T-helper 2 cell (primary cell): Measurements from ENCODE around the gene PLAAT5.
A peak's percentile ranks its signal among the peaks of the same experiment; 100 is the strongest.
"Not testable (repeated sequence)": the region's sequence is repeated elsewhere in the genome, so short reads cannot be mapped to it uniquely, and the experiment has no call there.

Experiments used
- DNase-seq, 5 experiments: peaks; one replicate each; pipeline versions ENCODE4 v3.0.0 to v3.0.0-alpha.2; 2012 to 2022

PLAAT5 gene

DNA sequence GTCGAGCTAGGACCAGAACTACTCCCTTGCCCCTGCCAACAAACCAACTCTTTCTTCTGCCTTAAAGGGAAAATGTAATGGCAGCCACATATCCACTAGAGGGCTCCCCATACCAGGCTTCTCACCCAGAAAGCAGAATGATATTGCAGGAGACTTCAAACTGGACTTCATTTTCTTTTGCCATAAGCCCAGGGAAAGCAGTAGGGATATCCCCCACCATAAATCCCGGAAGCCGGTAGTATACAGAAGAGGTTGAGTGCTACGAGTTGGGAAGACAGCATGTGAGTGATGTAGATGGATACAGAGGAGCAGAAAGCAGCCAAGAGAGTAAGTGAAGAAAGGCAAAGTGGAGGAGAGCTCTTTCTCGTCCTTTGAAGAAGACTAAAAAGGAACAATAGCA is 12.1 kb downstream of the PLAAT5 start:
- DNase-seq, result peak in 4 of 5 experiments; percentile 16 to 62 (median 38)

DNA sequence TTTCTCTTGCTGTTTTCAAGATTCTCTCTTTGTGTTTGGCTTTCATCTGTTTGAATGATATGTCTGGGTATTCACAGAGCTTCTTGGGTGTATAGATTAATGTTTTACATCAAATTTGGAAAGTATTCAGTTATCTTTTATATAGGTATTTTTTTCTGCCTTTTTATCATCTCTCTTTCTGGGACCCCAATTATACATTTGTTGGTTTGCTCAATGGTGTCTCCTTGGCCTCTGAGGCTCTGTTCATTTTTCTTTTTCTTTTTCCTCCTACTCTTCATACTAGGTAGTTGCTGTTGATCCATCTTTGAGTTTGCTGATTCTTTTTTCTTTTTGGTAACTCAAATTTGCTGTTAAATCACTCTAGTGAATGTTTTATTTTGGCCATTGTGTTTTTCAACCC is 14.3 kb downstream of the PLAAT5 start:
- DNase-seq, result no peak

DNA sequence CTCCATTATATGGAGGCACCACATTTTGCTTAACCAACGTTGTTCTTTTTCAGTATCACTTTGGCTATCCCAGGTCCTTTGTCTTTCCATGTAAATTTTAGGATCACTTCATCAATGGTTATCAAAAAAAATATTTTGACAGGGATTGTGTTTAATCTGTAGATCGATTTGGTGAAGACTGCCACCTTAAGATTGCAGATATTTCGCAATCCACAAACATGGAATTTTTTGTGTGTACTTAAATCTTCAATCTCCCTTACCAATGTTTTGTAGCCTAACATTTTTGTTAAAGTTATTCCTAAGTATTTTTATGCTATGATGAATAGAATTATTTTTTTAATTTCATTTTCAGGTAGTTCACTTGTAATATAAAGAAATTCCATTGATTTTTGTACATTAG is 18.6 kb downstream of the PLAAT5 start:
- no peak for DNase-seq

DNA sequence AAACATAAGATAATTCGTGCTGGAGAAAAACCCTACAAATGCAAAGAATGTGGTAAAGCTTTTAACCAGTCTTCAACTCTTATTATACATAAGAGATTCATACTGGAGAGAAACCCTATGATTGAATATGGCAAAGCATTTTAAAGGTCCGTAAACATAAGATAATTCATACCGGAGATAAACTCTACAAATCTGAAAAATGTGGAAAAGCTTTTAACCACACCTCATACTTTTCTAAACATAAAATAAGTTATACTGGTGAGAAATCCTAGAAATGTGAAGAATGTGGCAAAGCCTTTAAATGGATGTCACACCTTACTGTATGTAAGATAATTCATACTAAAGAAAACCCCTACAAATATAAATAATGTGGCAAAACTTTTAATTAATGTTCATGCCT is 20.7 kb downstream of the PLAAT5 start:
- no peak for DNase-seq

DNA sequence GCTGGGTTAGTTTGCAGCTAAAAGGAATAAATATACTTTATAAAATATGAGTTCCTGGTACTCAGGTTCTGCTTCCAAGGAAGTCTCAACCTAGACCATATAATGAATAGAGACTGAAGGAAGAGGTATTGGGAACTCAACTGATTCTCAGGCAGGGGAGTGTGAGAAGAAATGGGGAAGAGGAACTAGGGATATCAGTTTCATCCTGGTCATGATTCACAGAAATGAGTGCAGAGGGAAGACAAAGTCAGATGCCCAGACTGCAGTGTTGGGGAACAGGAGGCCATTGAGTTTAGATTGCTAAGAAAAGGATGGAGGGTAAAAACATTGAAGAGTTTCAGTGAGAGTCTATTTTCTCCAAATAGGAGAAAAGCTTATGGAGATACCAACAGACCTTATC is 28.8 kb downstream of the PLAAT5 start:
- no peak for DNase-seq

DNA sequence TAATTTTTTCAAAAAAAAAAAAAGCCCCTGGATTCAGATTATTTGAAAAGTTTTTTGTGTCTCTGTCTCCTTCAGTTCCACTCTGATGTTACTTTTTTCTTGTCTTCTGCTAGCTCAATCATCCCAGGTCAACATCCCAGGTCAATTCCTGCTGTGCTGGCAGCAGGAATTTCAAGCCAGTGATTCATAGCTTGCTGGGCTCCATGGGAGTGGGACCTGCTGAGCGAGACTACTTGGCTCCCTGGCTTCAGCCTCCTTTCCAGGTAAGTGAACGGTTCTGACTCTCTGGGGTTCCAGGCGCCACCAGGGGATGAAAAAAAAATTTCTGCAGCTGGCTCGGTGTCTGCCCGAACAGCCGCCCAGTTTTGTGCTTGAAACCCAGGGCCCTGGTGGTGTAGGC is 31.4 kb downstream of the PLAAT5 start:
- DNase-seq, result no peak

DNA sequence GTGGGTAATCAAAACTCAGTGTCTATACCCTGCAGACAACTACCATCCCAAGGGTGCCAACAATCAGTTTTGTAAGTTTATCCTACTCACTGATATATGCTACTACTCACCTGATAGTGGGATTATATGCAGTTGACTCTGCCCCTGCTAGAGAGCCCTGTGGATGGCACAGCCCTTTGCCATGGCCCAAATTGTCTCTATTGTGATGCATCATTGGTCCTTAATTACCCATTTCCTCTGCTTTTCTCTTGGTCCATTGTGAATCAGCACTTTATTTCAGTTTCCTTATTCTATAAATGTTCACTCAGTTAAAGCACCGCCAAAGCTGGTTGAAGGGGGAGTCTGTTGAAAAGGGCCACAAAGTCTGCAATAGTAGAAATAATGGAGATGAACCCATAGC is 42.3 kb downstream of the PLAAT5 start:
- no peak for DNase-seq

DNA sequence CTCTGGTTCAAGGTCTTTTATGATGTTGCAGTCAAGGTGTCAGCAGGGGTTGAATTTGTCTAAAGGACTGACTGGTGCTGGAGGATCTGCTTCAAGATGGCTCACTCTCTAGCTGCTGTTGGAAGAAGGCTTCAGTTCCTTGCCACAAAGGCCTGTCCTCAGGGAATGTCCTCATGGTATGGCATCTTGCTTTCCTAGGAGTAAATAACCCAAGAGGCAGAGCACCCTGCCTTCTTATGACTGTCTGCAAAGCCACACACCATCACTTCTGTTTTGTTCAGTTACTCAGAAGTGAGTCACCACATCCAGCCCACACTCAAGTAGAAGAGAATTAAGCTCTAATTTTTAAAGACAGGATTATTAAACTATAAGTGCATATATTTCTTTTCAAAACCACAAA is 45.2 kb downstream of the PLAAT5 start:
- peak in 1 of 5 experiments; percentile 62 for DNase-seq

DNA sequence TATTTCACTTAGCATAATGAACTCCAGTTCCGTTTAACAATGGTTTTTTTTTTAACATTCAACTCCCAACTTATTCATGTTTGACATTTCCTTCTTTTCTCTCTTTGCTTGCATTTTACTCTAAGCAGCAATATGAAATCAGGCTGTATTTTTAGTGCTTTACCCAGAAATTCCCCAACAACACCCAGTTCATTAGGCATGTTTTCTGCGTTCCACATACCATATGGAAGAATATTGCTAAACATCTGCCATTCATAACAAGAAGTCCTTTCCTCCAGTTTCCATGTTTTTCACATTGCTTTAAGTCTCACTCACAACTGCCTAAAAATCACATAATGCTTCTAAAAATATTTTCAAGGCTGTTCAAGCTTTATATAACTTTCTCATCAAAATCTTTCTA is 45.8 kb downstream of the PLAAT5 start:
- DNase-seq, result no peak

DNA sequence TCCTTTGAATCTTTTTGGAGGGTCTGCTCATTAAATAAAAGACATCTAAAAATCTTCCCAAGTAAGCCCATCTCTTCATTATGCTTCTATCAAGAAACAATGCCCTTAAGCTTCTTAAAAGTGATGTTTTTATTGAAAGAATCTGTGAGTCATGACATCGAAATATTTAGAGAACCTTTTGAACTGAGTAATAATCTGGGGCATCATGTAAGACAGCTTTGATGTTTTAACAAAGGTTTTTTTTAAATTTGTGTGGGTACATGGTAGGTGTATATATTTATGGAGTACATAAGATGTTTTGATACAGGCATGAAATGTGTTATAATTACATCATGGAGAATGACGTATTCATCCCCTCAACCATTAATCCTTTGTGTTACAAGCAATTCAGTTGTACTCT is 46.8 kb downstream of the PLAAT5 start:
- DNase-seq, result no peak

DNA sequence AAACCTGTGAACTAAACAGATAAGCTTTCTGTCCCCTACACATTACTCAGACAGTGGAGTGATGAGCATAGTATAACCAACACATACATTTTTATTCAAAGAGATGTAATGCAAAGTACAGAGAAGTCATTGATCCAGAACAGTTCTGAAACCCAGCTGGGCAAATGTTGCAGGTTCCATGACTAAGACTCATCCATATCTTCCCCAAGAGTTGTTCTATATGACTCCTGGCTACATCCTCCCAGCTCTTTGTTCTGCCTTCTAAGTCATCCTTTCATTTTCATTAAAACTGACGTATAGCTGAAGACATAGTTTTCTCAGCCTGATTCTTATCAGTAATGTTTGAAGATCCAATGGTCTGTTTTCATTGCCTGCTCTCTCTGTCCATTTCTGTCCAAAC is 47.3 kb downstream of the PLAAT5 start:
- DNase-seq, result peak in 1 of 5 experiments; percentile 51

DNA sequence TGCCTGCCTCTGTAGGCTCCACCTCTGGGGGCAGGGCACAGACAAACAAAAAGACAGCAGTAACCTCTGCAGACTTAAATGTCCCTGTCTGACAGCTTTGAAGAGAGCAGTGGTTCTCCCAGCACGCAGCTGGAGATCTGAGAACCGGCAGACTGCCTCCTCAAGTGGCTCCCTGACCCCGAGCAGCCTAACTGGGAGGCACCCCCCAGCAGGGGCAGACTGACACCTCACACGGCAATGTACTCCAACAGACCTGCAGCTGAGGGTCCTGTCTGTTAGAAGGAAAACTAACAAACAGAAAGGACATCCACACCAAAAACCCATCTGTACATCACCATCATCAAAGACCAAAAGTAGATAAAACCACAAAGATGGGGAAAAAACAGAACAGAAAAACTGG is 55.1 kb downstream of the PLAAT5 start:
- not testable (repeated sequence) for DNase-seq

DNA sequence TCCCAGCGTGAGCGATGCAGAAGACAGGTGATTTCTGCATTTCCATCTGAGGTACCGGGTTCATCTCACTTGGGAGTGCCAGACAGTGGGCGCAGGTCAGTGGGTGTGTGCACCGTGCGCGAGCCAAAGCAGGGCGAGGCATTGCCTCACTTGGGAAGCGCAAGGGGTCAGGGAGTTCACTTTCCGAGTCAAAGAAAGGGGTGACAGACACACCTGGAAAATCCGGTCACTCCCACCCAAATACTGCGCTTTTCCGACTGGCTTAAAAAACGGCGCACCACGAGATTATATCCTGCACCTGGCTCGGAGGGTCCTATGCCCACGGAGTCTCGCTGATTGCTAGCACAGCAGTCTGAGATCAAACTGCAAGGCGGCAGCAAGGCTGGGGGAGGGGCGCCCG is 55.6 kb downstream of the PLAAT5 start:
- DNase-seq, result not testable (repeated sequence)

DNA sequence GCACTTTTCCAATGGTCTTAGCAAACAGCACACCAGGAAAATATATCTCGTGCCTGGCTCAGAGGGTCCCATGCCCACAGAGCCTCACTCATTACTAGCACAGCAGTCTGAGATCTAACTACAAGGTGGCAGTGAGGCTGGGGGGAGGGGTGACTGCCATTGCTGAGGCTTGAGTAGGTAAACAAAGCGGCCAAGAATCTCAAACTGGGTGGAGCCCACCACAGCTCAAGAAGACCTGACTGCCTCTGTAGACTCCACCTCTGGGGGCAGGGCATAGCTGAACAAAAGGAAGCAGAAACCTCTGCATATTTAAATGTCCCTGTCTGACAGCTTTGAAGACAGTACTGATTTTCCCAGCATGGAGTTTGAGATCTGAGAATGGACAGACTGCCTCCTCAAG is 60.2 kb downstream of the PLAAT5 start:
- not testable (repeated sequence) for DNase-seq

DNA sequence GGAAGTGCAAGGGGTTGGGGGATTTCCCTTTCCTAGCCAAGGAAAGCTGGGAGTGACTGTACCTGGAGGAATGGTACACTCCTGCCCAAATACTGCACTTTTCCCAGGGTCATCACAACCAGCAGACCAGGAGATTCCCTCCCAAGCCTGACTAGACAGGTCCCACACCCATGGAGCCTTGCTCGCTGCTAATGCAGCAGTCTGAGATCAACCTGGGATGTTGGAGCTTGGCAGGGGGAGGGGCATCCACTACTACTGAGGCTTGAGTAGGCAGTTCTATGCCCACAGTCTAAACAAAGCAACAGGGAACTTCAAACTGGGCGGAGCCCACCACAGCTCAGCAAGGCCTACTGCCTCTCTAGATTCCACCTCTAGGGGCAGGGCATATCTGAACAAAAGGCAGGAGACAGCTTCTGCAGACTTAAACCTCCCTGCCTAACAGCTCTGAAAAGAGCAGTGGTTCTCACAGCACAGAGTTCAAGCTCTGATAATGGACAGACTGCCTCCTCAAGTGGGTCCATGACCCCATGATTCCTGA is 62.9 kb downstream of the PLAAT5 start:
- no peak for DNase-seq

DNA sequence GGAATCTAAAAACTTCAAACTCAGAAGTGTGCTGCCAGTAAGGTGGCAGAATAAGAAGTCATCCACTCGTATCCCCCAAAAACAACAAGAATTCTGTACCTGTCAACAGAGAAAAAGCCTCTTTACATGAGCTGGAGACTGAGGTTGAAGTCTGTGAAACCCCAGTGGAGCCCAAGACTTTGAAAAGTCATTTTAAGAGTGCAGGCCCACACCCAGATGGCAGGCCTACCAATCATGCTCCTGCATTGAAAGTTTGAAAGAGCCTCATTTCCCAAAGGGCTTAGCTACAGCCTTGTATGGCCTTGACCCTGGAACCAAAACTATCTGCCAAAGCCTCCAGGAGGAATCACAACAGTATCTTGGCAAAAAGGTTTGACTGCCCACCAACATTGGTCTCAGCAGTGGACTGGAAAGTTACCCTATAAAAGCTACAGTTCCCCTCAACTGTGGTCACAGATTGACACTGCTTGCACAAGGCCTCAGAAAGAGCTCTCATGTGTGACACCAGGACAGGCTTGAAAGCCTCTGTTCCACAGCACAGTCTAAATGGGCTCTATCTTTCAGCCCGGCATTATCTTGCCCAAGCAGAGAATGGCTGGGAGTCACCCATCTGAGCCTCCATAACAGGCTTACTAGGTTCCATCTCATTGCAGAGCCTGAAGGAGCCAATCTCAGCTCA is 73.7 kb downstream of the PLAAT5 start:
- DNase-seq, result no peak
